Stimulated activated CD8-positive, alpha-beta memory T cell treated with anti-CD3 and anti-CD28 coated beads, Interleukin-15, amount 100 ng/mL, for 1 hour (primary cell): ENCODE data around the gene RBM10.
A peak's percentile ranks its signal among the peaks of the same experiment; 100 is the strongest.
"Not testable (repeated sequence)": the region's sequence is repeated elsewhere in the genome, so short reads cannot be mapped to it uniquely, and the experiment has no call there.

ENCODE experiments used
- DNase-seq: peaks from one replicate; pipeline ENCODE4 v3.0.0-alpha.2; 2020; ENCODE audit warnings: low read depth

The RBM10 gene, protein sequence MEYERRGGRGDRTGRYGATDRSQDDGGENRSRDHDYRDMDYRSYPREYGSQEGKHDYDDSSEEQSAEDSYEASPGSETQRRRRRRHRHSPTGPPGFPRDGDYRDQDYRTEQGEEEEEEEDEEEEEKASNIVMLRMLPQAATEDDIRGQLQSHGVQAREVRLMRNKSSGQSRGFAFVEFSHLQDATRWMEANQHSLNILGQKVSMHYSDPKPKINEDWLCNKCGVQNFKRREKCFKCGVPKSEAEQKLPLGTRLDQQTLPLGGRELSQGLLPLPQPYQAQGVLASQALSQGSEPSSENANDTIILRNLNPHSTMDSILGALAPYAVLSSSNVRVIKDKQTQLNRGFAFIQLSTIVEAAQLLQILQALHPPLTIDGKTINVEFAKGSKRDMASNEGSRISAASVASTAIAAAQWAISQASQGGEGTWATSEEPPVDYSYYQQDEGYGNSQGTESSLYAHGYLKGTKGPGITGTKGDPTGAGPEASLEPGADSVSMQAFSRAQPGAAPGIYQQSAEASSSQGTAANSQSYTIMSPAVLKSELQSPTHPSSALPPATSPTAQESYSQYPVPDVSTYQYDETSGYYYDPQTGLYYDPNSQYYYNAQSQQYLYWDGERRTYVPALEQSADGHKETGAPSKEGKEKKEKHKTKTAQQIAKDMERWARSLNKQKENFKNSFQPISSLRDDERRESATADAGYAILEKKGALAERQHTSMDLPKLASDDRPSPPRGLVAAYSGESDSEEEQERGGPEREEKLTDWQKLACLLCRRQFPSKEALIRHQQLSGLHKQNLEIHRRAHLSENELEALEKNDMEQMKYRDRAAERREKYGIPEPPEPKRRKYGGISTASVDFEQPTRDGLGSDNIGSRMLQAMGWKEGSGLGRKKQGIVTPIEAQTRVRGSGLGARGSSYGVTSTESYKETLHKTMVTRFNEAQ

DNA sequence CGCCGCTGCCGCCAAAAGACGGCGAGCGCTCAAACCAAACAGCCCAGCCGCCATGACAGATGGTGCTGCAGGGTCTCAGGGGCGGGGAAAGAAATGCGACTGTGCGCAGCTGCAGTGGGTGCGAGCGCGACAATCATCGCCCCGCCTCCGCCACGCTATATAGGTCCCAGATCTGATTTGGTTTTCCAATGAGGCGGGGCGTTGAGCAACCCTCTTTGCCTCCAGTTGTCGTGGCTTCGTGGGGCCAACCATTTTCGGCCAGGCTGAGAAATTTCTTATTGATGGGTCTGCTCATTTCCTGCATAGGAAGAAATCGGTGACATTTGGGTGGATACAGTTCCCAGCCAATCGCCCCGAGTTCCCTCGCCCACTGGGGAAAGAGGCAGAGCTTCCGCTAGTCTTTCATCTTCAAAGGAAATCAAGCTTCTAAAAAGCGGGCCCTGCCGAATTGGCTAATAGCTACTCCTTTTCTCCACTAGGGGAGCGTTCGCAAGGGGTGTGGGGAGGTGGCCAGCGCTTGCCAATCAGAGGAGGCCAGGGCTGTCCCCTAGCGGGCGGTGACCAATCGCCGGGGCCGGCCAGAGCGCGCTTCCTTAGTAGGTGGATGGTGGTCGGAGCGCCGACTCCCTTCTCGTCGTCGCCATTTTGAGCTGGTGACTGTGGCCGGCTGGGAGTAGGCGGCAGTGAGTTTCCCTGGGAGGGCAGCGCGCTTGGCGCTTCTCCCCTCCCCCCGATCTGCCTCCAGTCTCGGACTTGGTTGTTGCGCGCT lies at the start of gene RBM10, which contains the start of gene NDUFB11:
RBM10 (plus strand) TSS at position 596 of the 769 bp plus-strand sequence. CDS start 2,261 bp downstream, outside the sequence.
NDUFB11 (minus strand) TSS at position 77 of the 769 bp plus-strand sequence; CDS start at position 54, 23 bp downstream.
- DNase-seq: peak; percentile 63

DNA sequence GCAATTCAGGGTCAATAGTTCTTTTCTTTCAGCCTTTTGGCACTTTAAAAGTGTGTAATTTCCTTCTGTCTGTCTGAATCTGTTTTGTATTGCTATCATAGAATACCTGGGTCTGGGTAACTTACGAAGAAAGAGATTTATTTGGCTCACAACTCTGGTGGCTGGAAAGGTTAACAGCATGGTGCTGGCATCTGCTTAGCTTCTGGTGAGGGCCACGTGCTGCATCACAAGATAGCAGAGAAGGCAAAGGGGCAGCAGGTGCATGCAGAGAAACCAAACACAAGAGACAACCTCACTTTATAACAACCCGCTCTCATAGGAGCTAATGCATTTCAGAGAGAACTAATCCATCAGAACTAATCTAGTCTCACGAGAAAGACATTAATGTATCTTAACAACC lies 48.0 kb upstream of the RBM10 start:
- DNase-seq: no peak

DNA sequence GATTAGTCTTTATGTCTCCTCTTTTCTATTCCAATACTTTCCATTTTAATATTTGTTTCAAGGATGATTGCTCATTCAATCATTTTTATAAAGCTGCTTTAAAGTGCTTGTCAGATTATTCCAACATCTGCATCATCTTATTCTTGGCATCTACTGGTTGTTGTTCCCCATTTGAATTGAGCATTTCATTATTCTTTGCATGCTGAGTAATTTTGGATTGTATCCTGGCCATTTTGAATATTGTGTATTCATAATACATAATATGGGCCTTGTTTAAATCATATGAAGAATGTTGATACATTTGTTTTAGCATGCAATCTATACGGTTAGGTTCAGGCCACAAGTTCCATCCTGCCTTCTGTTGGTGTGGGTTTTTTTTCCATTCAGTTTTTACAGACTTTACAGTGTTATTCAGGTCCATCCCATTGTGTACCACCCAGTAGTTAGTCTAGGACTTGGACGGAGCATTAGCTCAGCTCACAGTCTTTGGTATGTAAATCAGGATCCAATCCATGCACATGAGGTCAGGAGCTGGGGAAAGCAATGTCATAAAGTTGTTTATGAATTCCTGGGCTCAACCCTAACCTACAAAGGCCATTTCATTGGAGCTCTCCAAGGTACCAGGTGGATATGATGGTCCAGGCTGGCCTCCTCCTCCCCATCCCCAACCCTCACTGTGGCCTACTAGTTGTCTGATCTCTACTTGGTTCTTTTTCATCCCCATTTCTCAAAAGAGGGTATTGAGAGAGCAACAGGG lies 46.5 kb upstream of the RBM10 start:
- no peak for DNase-seq

DNA sequence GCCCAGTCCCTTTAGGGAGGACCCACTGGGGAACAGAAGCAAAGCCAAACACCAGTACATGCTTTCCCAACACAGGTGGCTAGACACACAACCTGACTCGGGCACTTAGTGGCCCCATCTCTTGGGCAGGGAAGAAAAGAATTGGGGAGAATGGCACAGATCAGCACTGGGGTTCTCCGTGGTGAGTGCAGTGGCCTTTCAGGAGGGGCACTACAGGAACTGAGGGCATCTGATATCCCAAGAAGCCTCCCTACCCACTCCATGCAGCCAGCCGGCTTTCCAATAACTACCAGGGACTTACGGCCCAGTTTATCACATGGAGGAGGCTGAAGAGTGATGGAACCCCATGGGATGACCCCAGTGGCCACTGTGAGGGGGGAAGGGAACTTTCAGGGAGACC lies 43.8 kb upstream of the RBM10 start:
- DNase-seq: no peak

DNA sequence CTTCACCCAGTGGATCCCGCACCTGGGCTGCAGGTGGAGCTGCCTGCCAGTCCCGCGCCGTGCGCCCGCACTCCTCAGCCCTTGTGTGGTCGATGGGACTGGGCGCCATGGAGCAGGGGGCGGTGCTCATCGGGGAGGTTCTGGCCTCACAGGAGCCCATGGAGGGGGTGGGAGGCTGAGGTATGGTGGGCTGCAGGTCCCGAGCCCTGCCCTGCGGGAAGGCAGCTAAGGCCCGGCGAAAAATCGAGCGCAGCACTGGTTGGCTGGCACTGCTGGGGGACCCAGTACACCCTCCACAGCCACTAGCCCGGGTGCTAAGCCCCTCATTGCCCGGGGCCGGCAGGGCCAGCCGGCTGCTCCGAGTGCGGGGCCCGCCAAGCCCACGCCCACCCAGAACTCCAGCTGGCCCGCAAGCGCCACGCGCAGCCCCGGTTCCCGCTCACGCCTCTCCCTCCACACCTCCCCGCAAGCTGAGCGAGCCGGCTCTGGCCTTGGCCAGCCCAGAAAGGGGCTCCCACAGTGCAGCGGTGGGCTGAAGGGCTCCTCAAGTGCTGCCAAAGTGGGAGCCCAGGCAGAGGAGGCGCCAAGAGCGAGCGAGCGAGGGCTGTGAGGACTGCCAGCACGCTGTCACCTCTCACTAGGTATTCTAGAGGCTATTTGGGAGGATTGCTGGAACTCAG lies 33.9 kb upstream of the RBM10 start:
- not testable (repeated sequence) for DNase-seq

DNA sequence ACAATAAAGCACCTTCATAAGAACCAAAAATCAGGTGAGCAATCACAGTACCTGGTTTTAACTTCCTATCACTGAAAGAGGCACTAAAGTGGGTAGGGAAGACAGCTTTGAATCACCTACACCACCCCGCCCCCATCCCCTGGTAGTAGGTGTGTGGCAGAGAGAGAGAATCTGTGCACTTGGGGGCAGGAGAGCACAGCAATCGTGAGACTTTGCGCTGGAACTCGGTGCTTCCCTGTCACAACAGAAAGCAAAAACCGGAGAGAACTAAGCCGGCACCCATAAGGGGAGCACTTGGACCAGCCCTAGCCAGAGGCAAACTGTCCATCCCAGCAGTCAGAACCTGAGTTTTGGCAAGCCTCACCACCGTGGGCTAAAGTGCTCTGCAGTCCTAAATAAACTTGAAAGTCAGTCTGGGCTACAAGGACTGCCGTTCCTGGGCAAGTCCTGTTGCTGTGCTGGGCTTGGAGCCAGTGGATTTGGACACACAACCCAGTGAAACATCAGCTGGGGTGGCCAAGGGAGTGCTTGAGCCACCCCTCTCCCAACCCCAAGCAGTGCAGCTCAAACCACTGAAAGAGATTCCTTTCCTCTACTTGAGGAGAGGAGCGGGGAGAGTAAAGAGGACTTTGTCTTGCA lies 32.6 kb upstream of the RBM10 start:
- no peak for DNase-seq

DNA sequence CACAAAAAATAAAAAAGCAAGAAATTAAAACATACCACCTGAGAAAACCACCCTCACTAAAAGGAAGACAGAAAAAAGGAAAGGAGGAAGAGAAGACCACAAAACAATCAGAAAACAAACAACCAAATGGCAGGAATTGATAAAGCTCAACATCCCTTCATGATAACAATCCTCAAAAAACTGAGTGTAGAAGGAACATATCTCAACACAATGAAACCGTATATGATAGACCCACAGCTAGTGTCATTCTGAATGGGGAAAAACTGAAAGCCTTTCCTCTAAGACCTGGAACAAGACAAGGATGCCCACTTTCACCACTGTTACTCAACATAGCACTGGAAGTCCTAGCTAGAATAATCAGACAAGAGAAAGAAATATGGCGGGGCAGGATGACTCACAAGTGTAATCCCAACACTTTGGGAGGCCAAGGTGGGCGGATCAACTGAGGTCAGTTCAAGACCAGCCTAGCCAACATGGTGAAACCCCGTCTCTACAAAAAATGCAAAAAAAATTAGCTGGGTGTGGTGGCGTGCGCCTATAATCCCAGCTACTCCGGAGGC lies 28.4 kb upstream of the RBM10 start:
- DNase-seq: not testable (repeated sequence)

DNA sequence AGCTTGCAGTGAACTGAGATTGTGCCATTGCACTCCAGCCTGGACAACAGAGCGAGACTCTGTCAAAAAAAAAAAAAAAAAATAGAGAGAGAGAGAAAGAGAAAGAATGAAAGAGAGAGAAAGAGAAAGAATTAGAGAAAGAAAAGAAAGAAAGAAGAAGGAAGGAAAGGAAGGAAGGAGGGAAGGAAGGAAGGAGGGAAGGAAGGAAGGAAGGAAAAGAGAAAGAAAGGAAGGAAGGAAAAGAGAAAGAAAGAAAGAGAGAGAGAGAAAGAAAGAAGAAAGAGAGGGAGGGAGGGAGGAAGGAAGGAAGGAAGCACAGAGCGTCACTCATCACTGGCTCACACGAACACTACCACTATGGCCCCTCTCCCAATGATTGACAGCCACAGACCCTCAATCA lies 20.6 kb upstream of the RBM10 start:
- DNase-seq: not testable (repeated sequence)

DNA sequence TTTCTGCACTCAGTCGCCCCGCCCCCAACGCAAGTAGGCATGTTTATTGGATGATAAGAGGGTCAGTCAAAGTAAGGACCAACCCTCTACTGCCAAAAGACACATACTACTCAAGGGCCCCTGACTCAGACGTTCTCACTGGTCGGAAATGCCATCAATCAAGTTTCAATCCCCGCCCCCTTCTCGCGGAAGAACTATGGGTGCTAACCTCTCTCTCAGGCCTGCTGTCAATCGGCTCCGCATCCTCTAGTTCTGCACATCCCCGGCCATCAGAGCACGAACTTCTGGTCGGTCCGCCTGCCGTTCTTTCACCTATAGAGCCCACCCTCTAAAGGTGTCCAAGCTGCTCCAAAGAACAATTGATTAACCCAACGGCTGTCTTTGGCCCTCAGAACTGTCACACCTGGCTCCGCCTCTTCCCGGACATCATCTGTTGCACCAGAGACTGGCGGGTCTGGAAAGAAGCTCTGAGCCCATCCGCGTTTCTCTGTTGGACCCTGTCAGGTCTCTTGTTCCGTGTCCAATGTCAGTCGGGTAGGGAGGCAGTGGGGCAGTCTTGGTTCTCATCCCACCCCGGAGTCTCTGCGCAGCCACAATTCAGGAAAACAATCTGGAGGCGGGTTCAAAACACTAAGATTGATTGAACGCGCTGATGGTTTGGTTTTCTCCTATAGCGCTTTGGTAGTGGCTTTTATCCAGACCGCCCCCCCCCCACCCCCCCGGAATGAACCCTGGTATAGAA lies 15.7 kb upstream of the RBM10 start:
- DNase-seq: peak; percentile 75

DNA sequence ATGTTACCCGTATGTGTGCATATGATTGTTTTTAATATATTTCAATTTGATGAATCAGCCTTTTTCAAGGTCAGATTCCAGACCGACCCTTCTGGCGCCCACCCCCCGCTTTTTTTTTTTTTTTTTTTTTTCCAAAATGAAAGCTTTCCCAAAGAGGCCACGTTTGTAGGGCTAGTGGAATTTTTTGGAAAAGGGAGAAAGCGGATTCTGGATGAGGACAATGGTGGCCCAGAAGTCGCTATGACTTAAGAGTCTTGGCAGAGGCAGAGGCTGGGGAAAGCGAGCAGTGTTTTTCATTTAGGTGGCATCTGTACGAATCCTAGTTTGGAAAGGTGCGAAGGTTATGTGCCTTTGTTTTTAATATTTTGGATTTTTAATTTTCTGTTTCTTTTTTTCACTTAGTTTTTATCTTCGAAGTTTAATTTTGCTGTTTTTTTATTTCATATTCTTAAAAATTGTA lies 15.1 kb upstream of the RBM10 start:
- no peak for DNase-seq

DNA sequence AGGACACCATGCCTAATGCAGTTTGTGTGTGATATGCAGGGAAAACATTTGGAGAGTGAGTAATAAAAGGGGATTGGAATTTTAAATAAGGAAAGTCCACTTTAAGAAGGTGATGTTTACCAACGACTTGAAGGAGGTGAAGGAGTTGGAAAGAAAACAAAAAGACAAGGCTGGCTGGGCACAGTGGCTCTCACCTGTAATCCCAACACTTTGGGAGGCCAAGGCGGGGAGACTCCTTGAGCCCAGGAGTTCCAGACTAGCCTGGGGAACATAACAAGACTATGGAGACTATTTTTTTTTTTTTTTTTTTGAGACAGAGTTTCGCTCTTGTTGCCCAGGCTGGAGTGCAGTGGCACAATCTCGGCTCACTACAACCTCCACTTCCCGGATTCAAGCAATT lies 11.5 kb upstream of the RBM10 start:
- DNase-seq: no peak

DNA sequence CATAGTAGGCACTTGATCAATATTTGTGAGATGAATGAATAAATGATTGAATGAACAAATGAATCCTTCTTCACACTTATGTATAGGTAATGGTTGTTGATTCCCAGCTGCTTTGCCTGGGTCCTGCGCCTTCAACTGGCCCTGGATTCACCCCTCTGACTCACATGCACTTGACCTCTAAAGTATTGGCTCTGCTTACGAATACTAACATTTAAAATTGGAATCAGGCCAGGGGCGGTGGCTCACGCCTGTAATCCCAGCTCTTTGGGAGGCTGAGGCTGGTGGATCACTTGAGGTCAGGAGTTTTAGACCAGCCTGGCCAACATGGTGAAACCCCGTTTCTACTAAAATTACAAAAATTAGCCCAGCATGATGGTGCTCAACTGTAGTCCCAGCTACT lies 9.4 kb upstream of the RBM10 start:
- not testable (repeated sequence) for DNase-seq

DNA sequence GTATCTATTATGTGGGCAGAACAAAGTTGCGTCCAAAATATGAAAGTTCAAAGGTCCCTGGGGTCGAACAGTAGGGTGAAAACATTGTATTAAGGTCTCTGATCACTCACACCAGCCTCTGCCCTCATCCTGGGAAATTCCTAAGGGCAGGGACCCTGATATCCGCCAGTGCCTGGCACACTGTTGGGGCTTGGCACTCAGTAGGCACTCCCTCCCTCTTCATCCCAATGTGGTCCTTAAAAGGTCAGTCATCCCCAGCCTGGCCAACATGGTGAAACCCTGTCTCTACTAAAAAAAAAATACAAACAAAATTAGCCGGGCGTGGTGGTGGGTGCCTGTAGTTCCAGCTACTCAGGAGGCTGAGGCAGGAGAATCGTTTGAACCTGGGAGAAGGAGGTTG lies 6.8 kb upstream of the RBM10 start:
- DNase-seq: no peak

DNA sequence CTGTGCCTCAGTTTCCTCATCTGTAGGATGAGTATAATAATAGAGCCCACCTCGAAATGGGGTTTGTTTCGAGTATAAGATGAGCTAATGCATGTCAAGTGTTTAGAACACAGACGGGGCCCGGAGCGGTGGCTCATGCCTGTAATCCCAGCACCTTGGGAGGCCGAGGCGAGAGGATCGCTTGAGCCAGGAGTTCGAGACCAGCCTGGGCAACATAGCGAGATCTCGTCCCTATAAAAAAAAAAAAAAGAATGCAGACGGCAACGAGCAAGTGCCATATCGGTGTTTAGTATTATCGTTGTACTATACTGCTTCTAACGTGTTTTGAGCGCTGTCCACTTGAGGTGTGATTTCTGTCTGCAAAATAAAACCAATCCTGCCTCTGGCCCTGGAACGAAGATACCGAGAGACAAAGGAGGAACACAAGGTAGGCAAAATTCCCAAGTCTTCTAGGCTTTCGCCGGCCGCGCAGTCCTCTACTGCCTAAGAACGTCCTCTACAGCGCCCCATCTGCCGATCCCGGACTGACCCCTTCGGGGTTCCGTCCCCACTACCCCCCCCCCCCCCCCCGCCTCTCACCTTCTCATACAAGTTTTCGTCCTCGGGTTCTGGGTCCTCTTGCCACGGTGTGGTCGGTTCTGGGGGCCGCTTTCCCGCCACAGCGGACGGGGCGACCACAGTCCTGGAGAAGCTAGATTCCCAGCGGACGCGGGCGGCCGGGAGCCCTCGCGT lies 961 bp upstream of the RBM10 start:
- no peak for DNase-seq

DNA sequence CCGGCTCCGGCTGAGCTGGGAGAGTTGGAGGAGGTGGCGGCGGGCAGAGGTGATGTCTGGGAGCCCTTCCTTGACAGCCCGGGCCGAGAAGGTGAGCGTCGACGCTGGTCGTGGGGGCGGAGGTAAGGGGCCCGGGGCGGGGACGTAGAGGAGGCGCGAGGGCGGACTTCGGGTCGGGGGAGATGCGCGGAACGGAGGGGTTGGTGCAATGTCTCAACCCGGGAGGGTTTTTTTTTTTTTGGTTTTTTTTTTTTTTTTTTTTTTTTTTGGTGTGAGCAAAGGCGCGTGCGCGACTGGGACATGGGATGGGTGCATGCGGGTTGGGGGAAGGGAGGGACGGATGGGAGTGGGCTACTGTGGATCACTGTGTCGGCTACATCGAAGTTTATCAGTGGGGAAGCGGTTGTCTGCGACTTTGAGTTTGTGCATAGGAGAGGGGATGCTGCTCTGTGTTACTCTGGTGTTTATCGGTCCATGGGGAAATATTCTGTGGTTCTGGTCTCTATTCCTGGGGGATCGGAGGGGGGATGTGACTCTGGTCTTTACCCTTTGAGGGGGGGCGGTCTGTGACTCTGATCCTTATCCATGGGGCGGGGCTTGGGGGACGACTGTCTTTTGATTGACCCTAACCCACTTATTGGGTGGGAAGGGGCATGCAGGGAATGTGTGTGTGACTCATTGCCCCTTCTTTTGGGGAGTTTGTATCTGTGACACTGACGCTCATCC lies 537 bp downstream of the RBM10 start:
- no peak for DNase-seq

DNA sequence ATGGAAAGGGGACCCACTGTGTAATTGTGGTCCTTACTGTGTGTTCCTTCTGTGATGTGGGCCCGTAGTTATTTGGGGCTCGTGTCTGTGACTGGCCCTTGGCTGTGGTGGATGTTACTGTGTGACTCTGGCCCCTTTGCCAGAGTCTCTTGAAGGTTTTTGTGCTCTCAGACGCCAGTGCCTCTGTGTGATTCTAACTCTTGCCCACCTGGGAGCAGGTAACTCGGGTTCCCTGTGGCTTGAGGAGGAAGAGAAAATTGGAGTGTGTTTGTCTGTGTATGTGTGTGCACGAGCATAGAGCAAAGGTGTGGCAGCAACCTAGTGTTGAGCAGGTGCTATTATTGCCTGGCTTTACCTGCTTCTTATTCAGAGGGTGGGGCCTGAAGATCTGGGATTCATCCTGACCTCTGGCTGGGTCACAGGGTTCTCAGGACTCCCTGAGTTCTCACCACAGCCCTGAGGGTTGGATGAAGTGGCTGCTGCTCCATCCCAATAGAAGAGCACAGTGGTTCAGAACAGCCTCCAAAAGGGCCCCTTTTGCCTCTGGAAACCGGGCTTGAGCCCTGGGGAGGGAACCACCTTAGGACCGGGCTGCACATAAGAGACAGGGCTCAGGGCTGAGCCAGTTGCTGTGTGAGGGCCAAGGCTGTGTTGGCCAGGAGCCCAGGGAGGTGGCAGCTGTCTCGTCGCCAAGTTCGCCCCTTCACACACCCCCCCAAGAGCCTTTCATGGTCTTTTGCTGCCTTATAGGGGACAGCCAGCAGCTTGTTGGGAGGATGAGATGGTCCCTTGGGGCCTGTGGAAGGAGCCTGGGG lies 1.3 kb downstream of the RBM10 start:
- no peak for DNase-seq
